LNCAP (cell line): ENCODE measurements around the gene NAT8L.

Experiments used
- CTCF ChIP-seq: fragments of 450-650 bp; IDR thresholded peaks from 2 replicates; pipeline ENCODE4 v1.5.1; 2017; ENCODE audit warnings: mild to moderate bottlenecking

NAT8L gene

GRCh38 chr4:2036866-2037265, 22.3 kb upstream of the NAT8L start:
- no peak for TF ChIP-seq CTCF

GRCh38 chr4:2040391-2041238, 18.5 kb upstream of the NAT8L start:
- no peak for TF ChIP-seq CTCF

- no peak for TF ChIP-seq CTCF
Measured at GRCh38 chr4:2041239-2042130, 17.6 kb upstream of the NAT8L start.

- no peak for TF ChIP-seq CTCF
Measured at GRCh38 chr4:2042204-2042946, 16.8 kb upstream of the NAT8L start.

- no peak for TF ChIP-seq CTCF
Measured at GRCh38 chr4:2042947-2043395, 16.2 kb upstream of the NAT8L start.

GRCh38 chr4:2043396-2044118, 15.6 kb upstream of the NAT8L start:
- TF ChIP-seq CTCF = no peak

- no peak for TF ChIP-seq CTCF
Measured at GRCh38 chr4:2044119-2044485, 15.0 kb upstream of the NAT8L start.
